Colon (tissue), 2 donors: ENCODE data around the gene ITPKB.

Source experiments
- FAIRE-seq: peaks from 2 replicates; lab custom pipeline; 2012; peaks lifted over from hg19 to GRCh38; lab: Jason Lieb, UNC
- donor health status: control.
- donor health status: control.

The ITPKB gene

GRCh38 chr1:226637147-226637935 is 101.7 kb downstream of the ITPKB start:
- FAIRE-seq: no peak

- no peak for FAIRE-seq
Observed at GRCh38 chr1:226636847-226637096, 102.3 kb downstream of the ITPKB start.

GRCh38 chr1:226635456-226635941 is 103.6 kb downstream of the ITPKB start:
- FAIRE-seq: no peak

GRCh38 chr1:226634611-226635246 is 104.4 kb downstream of the ITPKB start:
- no peak for FAIRE-seq

GRCh38 chr1:226634166-226634588 is 104.9 kb downstream of the ITPKB start:
- no peak for FAIRE-seq

- no peak for FAIRE-seq
Observed at GRCh38 chr1:226633541-226634165, 105.4 kb downstream of the ITPKB start.

GRCh38 chr1:226632922-226633351 is 106.1 kb downstream of the ITPKB start:
- no peak for FAIRE-seq

GRCh38 chr1:226632169-226632879 is 106.8 kb downstream of the ITPKB start:
- FAIRE-seq: no peak

GRCh38 chr1:226631229-226632000 is 107.7 kb downstream of the ITPKB start:
- no peak for FAIRE-seq

- no peak for FAIRE-seq
Observed at GRCh38 chr1:226630592-226630991, 108.5 kb downstream of the ITPKB start.

- no peak for FAIRE-seq
Observed at GRCh38 chr1:226629896-226630550, 109.1 kb downstream of the ITPKB start.

GRCh38 chr1:226629210-226629895 is 109.7 kb downstream of the ITPKB start:
- FAIRE-seq: no peak

GRCh38 chr1:226628612-226629155 is 110.4 kb downstream of the ITPKB start:
- FAIRE-seq: no peak

GRCh38 chr1:226627924-226628611 is 111.0 kb downstream of the ITPKB start:
- FAIRE-seq: no peak

- no peak for FAIRE-seq
Observed at GRCh38 chr1:226627050-226627755, 111.9 kb downstream of the ITPKB start.

GRCh38 chr1:226626577-226626956 is 112.5 kb downstream of the ITPKB start:
- FAIRE-seq: no peak

- no peak for FAIRE-seq
Observed at GRCh38 chr1:226625832-226626576, 113.1 kb downstream of the ITPKB start.

- no peak for FAIRE-seq
Observed at GRCh38 chr1:226625326-226625725, 113.8 kb downstream of the ITPKB start.
